Fibroblast of gingiva (primary cell): ENCODE measurements around the gene ABLIM3.

ENCODE experiments used
- DNase-seq: peaks from one replicate; pipeline ENCODE4 v3.0.0-alpha.2; 2011; ENCODE audit warnings: low read depth

ABLIM3 gene

DNA sequence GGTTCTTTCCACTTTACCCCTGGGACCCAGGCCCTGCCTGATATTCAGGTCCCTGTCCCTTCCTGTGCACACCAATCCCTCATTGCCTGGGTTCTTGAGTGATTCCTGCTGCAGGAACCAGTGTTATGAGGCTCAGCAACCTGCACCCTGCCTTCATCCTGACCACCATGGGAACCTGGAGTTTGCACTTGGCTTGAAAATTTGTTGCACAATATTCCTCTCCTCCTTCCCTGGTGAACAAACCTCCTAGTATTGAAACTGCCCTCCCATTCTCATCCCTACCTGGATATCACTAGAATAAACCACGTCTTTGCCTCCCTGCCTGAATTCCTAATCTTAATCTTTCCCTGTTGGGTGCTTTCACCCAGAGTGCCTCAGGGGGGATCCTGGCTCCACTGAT is 78.3 kb downstream of the ABLIM3 start:
- DNase-seq = no peak

DNA sequence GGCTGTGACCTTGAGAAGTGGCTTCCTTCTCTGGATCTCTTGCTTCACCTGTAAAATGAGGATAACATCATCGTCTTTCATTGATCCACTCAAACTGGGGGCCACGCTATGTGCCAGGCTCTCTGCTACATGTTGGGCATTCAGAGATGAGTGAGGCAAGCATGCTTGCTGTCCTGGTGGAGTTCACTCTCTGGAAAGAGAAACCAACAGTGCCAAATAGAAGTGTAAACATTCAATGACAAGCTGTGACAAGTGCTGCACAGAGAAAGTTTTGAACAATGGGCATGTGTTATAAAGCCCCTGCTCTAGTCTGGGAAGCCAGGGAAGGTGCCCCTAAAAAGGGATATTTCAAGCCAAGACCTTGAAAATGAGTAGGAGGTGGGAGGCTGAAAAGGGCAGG is 79.5 kb downstream of the ABLIM3 start:
- no peak for DNase-seq

DNA sequence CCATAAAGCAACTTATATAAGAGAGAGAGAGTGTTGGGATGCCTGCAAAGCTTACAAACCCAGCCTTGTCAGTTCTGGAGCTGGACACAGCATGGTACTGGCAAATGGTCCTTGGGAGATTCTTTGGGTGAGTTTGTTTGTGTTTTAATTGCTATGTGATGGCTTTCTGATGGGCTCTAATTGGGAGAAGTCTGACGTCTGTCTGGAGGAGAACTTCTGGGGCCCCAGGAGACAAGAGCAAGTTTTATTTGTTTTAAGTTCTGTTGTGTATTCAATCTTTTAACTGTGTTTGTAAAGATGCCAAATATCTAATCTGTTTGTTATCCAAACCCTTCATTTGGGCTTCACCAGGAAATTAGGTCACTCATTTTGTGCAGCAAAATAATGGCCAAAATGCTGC is 80.0 kb downstream of the ABLIM3 start:
- DNase-seq = peak; percentile 66

DNA sequence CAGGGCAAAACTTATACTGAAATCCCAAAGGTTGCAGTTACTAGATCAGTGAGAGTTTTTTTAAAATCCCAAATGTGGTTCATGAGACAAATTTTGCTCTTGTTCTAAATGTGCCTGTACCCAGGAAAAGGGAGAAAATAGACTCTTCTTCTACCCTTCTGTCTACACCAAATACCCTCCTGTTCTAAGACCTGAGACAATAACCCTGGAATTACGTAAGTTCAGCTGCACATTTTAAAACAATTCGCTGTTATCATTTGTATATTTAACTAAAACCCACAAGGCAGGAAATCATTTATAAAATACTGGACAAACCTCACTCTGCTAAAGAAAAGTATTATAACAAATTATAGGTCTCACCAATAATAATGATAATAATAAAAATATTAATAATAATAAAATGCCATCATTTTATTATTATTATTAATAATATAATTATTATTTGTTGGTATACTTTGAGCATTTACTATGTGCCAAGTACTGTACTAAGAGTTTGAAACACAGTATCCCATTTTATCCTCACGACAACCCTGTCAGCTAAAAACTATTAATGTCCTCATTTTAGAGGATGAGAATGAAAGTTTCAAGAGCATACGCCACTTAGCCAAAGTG is 80.5 kb downstream of the ABLIM3 start:
- no peak for DNase-seq

DNA sequence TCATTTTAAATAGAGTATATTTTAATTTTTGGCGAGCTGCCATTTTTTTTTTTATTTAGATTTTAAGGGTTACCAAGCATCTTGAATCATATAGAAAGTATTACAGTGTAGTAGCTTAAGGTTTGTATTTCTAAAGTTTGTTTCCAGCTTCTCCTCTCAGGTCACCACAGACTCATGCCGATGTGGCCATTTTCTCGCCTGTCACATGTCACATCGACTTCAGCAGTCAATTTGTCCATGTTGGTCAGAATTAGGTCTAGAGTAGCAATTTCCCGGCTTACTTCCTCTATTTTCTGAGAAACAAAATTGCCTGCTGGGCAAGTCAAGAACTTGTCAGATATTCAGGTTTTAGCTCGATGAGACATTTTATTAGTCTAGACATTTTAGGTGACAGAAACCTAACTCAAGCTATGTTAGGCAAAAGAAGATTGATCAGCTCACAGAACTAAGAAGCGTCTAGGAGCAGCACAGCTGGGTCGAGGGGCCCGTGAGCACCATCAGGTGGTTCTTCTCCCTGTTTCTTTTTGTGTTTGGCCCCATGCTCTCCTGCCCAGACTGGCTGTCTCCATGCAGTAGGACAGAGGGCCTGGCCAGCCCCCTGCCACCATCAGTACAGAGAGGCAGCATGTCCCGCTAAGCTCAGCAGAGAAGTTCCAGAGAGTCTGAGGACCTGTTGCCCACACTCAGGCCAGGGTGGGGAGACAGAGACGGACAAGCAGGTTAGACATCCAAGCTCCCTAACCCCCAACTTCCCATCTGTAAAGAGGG is 82.0 kb downstream of the ABLIM3 start:
- no peak for DNase-seq

DNA sequence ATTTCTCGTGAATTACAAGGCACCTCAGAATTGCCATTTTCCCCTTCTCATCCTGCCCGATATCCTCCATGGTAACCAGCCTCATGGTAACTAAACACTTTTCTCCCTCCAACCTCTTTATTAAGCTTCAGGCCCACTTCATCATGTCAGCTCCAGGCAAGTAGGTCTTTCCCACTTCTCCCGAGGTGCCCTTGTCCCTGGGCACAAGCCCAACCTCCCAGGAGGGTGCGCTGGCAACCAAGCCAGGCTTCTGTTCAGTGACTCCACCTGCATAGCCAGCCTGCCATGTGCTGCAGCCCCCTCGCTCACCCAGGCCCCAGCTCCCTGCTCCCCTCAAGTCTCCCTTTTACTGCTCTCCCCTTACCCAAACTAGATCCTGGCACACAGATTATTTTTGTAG is 83.0 kb downstream of the ABLIM3 start:
- no peak for DNase-seq

DNA sequence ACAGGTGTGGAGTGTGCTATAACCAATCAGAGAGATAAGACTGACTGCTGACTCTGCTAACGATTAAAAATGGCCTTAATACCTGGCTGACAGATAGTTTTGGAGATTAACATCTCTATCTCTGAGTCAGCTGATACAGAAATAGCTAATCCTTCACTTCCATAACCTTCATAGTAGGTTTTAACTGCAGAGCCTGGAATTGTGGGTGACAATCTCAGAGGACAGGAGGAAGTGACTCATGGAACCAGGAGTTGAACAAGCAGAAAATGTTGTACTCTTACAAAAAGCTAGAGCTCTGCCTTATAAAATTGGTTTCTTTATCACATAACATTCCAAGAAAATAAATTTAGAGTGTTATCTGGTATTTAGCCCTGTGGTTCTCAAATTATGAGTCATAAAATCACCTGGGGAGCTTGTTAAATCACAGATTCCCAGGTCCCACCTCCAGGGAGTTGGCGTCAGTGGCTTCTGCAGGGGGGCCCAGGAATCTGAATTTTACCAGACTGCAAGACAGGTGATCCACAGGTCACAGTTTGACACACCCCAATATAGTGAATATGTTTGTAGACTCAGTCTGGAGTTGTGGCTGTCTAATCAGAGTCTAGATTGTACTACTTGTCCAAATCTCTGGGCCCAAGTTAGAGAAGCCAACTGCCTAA is 86.0 kb downstream of the ABLIM3 start:
- DNase-seq = no peak

DNA sequence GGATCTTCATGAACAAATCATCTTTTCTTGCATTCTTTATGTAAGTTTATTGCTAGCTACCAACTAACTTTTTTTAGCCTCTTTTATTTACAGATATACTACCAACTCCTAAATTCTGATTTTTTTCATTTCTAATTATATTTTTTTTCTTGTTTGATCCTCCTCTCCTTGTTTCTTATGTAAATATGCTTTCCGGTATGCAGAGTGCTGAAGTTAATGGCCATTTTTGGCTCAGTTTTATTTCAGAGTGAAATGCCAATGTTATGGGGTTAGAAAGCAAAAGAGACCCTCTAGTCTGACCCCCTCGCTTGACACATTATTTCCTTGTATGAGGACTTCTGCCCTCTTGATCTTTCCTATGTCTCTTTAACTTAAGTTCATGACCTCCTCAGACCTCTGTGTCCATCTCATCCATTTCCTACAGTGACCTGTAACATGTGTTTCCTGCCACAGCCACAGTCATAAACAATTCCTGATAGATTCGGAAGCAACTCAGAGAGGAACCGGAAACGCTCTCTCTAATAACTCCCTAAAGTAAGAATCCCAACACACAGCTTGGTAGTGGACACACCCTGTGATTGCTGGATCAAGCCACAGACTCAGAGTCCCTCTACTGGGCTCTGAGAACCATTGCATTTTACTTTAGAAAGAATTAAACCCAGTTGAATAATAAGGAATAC is 87.5 kb downstream of the ABLIM3 start:
- DNase-seq = peak; percentile 88

DNA sequence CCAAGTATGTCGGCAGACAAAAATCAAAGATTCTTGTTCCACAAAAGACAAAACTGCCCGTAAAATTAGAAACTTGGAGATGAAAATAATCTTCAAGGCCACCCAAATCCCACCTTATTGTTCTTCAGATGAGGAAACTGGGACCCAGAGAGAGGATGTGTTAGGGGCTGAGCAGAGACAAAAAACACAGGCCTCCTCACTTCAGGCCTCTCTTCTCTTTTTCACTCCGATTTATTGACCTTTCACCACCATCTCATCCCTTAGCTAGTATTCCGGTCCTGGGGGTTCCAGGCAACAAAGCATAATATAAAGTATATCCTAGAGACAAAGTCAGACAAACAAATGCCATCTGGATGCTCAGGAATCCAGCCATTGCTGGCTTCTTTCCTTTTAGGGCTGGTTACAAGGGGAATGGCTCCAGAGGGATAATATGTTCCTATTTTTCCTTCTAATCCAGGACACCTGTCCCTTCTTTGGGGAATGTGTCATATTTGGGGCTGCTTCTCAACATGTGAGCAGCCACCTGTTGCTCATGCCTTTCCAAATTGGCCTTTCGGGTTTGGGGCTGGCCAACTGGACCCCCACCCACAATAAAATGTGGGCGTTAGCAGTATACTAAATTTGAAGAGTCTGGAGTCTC is 88.1 kb downstream of the ABLIM3 start:
- no peak for DNase-seq

DNA sequence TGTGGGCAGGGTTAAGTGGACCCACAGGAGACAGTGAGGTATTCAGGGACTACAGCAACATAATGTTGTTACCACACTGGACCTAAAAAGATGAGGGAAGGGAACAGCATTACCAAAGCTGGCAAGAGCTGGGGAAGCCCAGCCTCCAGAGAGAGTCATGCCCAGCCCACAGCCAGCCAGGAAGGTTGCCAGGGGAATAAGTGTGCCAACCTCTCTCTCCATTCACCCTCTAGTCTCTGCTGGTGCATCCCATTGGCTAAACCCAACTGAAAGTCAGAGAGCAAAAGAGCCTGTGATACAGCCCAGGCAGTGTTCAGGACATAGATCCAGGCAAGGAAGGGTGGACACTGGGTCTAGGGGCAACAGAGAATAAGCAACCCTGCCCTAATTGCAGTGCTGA is 94.5 kb downstream of the ABLIM3 start:
- peak; percentile 32 for DNase-seq

DNA sequence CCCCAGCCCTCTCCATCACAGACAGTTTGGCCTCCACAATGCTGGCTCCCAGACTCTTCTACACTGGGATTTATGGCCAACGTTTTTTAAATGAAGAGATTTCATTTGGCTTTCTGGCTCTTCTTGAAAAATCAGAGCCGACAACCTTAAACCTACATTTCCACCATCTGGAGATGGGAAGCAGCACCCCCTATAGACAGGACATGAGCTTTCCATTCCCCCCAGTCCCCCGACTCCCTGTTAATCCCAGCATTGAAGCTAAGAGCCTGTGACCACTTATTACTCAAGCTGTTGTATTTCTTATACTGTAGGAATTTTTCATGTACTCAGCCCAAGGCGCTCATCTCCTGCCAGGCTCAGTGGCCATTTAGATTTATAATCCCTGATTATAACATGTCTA is 96.4 kb downstream of the ABLIM3 start:
- no peak for DNase-seq

DNA sequence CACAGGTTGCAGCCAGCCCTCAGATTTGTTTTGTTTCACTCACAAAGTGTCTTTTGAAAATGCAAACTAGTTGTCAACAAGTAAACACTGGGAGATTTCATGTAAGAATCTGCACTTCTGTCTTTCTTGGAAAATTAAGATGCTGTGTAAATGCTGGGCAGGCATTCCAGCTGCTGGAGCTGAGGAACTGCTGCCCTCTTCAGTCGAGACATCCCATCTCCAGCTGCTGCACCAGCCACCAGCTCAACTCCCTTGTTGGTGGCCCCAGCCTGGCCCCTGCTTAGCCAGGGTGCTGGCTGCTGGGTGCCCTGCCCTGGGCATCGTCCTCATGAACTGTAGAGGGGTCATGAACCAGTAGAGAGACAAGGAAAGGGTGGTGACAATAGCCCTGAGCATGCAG is 97.2 kb downstream of the ABLIM3 start:
- DNase-seq = peak; percentile 9

DNA sequence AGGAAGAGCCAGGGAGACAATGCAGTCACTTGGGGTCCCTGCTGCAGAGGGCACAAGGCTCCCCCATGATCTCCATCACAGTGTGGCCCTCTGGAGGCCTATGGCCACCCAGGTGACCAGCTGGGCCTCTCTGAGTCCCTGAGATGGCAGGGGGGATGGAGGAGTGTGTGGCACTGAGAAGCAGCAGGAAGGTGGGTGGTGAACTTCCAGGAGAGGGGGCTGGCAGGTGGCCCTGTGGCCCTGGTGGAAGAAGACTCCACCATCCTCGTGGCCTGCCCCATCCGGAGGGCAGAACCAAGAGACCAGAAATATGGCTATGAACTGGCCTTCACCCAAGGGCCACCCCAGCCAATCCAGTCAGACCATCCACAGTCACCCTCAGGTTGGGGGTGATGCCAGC is 98.6 kb downstream of the ABLIM3 start:
- no peak for DNase-seq

GRCh38 chr5:149240354-149240998 is 99.2 kb downstream of the ABLIM3 start:
- no peak for DNase-seq

GRCh38 chr5:149242339-149242738 is 101.0 kb downstream of the ABLIM3 start:
- DNase-seq = no peak

- no peak for DNase-seq
These were observed 105.6 kb downstream of the ABLIM3 start for GRCh38 chr5:149246906-149247305.

GRCh38 chr5:149247726-149248125 is 106.4 kb downstream of the ABLIM3 start:
- DNase-seq = no peak

GRCh38 chr5:149251546-149251945 is 110.3 kb downstream of the ABLIM3 start:
- no peak for DNase-seq

DNA sequence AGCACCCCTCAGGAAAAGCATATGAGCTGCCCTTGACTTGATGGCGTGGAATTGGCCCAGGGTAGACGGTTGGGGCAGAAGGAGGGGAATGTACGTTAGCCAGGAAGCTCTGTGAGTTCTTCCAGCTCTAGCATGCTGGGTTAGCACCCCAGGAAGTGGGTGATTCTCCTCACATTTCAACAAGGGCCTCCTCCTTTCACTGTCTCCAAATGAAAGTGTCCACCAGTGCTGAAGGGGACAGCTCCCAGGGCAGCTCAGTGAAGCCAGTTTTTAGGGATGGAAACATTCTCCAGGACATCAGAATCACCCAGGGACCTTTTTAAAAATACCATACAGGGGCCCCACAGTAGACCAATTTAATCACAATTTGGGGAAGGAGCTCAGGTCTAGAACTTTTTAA is 113.2 kb downstream of the ABLIM3 start:
- no peak for DNase-seq

DNA sequence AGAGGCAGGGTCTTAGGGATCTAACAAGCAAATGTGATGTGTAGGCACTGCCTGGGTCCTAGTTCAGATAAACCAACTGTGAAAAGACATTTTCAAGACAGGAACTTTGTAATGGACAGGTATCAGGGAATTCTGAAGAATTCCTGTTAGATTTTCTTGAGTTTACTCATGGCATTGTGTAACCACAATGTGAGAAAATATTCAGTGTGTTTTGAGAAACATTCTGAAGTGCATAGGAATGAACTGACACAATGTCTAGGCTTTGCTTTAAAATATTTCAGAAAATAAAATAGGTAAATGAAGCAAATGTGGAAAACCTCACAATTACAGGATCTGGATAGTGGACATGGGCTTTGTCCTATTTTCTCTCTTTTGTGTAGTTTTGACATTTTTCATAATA is 115.2 kb downstream of the ABLIM3 start:
- no peak for DNase-seq

- no peak for DNase-seq
These were observed 115.8 kb downstream of the ABLIM3 start for GRCh38 chr5:149257131-149257530.
